Fibroblast of skin of abdomen (primary cell): Measurements from ENCODE around the gene DCLK2.
A peak's percentile ranks its signal among the peaks of the same experiment; 100 is the strongest.

Experiments used
- DNase-seq: peaks from one replicate; pipeline ENCODE4 v3.0.0-alpha.2; 2013

DCLK2 gene

GRCh38 chr4:150268444-150268843, 190.2 kb downstream of the DCLK2 start:
- DNase-seq, result no peak

DNA sequence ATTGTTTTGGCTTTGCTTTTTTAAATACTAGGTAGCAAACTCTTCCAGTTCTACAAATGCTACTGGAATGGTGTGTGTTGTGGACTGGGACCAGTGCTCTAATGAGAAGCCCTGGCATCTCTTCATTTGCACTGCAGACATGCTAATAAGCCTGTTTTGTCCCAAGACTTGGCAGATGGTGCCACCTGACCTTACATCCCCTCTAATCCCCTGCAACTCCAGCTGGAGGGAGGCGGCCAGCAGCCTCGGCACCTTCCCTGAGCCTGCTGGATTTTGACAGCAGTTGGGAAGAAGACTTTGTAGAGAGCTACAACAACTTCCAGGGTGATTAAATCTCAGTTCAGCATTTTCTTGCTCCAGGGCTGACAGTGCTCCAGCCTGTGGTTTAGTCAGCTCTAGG, 200.0 kb downstream of the DCLK2 start:
- no peak for DNase-seq

DNA sequence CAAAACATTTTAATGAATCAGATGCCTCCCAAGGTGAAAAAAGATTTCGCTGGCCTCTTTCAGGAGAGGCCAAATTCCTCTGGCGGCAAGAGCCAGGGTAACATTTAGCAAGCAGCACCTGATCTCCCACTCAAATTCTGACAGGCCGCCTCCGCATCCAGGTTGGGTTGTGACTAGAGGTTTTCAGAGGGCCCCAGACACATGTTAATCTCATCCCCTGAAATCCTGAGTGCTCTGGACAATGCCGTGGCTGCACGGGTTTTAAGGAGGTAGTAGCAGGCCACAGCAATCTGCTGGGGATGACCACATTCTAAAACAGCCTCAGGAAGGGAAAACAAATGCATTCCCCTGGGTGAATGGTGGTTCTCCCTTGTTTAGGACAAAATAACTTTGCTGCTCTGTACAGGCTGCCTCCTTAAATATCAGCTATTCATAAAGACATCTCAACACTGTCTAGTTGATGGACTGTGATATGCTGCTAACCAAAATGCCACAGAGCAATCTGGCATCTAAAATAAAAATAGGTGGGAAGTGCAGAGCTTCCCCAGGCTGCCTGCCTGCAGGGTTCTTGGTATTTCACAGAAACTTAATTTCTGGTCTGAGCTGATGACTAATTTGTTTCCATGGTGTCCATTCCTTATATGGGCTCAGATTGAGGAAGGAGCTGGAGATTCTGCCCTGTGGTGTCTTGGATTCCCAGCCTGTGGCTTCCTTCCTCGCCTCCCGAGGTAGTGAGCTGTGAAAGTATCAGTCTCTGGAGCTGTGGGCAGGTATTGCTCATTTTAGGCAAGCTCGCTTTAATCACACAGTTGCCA, 202.0 kb downstream of the DCLK2 start:
- DNase-seq, result peak; percentile 95

GRCh38 chr4:150280975-150281374, 202.7 kb downstream of the DCLK2 start:
- DNase-seq, result no peak

GRCh38 chr4:150283689-150284088, 205.4 kb downstream of the DCLK2 start:
- peak; percentile 97 for DNase-seq

- DNase-seq, result peak; percentile 24
Measured at GRCh38 chr4:150286656-150287055, 208.4 kb downstream of the DCLK2 start.

- peak; percentile 19 for DNase-seq
Measured at GRCh38 chr4:150289198-150289597, 211.0 kb downstream of the DCLK2 start.

GRCh38 chr4:150289881-150290280, 211.6 kb downstream of the DCLK2 start:
- no peak for DNase-seq

DNA sequence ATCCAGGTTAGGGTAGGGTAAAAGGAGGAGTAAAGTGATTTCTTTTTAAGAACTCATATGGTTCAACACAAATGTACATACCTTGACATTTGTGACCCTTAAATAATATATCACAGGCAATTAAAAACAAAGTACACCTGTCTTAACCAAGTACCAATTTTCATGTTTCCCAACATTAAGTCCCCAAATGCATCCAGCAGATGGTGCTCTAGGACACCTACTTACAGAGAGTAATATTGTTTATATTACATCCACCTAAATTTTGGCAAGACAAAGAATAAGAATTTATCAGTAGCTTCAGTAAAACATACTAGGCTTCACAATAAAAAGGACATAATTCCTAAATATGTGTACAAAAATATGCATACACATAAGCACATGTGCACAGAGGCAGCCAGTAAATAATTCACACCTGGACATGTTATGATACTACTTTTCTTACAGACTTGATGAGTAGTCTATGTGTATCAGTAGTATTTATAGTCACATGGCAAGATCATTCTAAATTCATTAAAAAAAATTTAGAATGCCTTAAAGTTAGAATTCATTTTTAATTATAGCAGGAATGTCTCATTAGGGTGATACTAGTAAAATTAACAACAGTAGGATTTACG, 219.7 kb downstream of the DCLK2 start:
- DNase-seq, result peak; percentile 59

- DNase-seq, result no peak
Measured at GRCh38 chr4:150299816-150300215, 221.6 kb downstream of the DCLK2 start.

DNA sequence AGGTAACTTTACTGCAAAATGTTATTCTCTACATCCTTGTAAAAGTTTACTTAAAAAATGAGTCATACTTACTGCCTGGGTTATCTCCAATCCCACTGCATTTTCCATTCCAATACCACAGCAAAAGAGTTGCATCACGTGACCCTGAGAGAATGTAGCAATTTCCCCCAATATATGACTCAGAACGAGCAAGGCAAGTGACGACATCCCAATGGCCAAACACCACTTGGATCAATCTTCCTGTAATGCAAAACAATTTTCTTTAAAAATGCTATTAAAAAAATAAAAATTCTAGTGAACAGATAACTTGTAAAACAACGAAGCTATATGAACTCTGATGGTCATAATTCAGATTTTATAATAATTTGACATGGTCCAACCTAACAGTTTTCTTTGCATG, 224.3 kb downstream of the DCLK2 start:
- peak; percentile 94 for DNase-seq

- peak; percentile 75 for DNase-seq
Measured at GRCh38 chr4:150305995-150306394, 227.8 kb downstream of the DCLK2 start.

- DNase-seq, result no peak
Measured at GRCh38 chr4:150306719-150307118, 228.5 kb downstream of the DCLK2 start.
